BLaER1 treated with 17β-estradiol and CSF1 and Interleukin-3, amounts not matched to agents 10 nM and 100 nM (cell line): ENCODE results near the gene HBA2.
"Not testable (repeated sequence)": the region's sequence is repeated elsewhere in the genome, so short reads cannot be mapped to it uniquely, and the experiment has no call there.

Experiments
- H3K27ac ChIP-seq, 11 experiments: shearing (Covaris generic); formaldehyde crosslinking; 2 replicates each; pipeline ENCODE4 v1.8.1; 2022
- H3K27me3 ChIP-seq, 11 experiments: shearing (Covaris generic); formaldehyde crosslinking; 2 replicates each; pipeline ENCODE4 v1.8.1; 2022
- H3K36me3 ChIP-seq, 11 experiments: shearing (Covaris generic); formaldehyde crosslinking; 2 replicates each; pipeline ENCODE4 v1.8.1; 2022
- H3K4me1 ChIP-seq, 10 experiments: shearing (Covaris generic); formaldehyde crosslinking; 2 replicates each; pipeline ENCODE4 v1.8.1; 2022
- H3K4me2 ChIP-seq, 11 experiments: shearing (Covaris generic); formaldehyde crosslinking; 2 replicates each; pipeline ENCODE4 v1.8.1; 2022
- H3K4me3 ChIP-seq, 10 experiments: shearing (Covaris generic); formaldehyde crosslinking; 2 replicates each; pipeline ENCODE4 v1.8.1; 2022
- H3K9ac ChIP-seq, 11 experiments: shearing (Covaris generic); formaldehyde crosslinking; 2 replicates each; pipeline ENCODE4 v1.8.1; 2022
- H3K9me3 ChIP-seq, 11 experiments: shearing (Covaris generic); formaldehyde crosslinking; replicated peaks in 1 of 11; 2 replicates each; pipeline ENCODE4 v1.8.1; 2022
- H4K20me1 ChIP-seq, 11 experiments: shearing (Covaris generic); formaldehyde crosslinking; 2 replicates each; pipeline ENCODE4 v1.8.1; 2022
- Cebpa-rat ChIP-seq, 11 experiments: shearing (Covaris generic); IDR thresholded peaks; 2 replicates each; pipeline ENCODE4 v1.8.1; 2022

HBA2 gene

DNA sequence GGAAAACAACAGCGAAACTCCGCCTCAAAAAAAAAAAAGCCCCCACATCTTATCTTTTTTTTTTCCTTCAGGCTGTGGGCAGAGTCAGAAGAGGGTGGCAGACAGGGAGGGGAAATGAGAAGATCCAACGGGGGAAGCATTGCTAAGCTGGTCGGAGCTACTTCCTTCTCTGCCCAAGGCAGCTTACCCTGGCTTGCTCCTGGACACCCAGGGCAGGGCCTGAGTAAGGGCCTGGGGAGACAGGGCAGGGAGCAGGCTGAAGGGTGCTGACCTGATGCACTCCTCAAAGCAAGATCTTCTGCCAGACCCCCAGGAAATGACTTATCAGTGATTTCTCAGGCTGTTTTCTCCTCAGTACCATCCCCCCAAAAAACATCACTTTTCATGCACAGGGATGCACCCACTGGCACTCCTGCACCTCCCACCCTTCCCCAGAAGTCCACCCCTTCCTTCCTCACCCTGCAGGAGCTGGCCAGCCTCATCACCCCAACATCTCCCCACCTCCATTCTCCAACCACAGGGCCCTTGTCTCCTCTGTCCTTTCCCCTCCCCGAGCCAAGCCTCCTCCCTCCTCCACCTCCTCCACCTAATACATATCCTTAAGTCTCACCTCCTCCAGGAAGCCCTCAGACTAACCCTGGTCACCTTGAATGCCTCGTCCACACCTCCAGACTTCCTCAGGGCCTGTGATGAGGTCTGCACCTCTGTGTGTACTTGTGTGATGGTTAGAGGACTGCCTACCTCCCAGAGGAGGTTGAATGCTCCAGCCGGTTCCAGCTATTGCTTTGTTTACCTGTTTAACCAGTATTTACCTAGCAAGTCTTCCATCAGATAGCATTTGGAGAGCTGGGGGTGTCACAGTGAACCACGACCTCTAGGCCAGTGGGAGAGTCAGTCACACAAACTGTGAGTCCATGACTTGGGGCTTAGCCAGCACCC lies 2.6 kb downstream of the HBA2 start:
- Histone ChIP-seq H3K27ac (no peak overlapping the region), H3K9ac (no peak overlapping the region), H3K4me2 (peak overlapping the region in 5 of 11 experiments; percentile 0 to 38 (median 4); a peak in 6 of 22 replicates), H3K4me1 (peaks cover 0 to 13% (median 8%) of the 10 kb centered on the region in 10 experiments; a peak in 9 of 20 replicates), H3K27me3 (peaks cover 89 to 93% (median 91%) of the 10 kb centered on the region in 11 experiments), H4K20me1 (peaks cover 0 to 51% (median 36%) of the 10 kb centered on the region in 11 experiments; a peak in 16 of 22 replicates), H3K4me3 (no peak overlapping the region), H3K9me3 (no peaks in the 10 kb centered on the region), H3K36me3 (no peaks in the 10 kb centered on the region)
- no peak for TF ChIP-seq Cebpa-rat (IDR thresholded peaks at IDR 0.05)

GRCh38 chr16:176006-176405 lies 3.3 kb downstream of the HBA2 start:
- Histone ChIP-seq H3K27me3 (peaks cover 89 to 93% (median 91%) of the 10 kb centered on the region in 11 experiments), H4K20me1 (peaks cover 0 to 58% (median 41%) of the 10 kb centered on the region in 11 experiments; a peak in 18 of 22 replicates), H3K4me1 (peaks cover 3 to 18% (median 10%) of the 10 kb centered on the region in 10 experiments; a peak in 18 of 20 replicates)
- H3K4me3 ChIP-seq, H3K27ac ChIP-seq, H3K36me3 ChIP-seq, H3K4me2 ChIP-seq, H3K9ac ChIP-seq, H3K9me3 ChIP-seq: not testable (repeated sequence)

GRCh38 chr16:176477-177382 lies 4.1 kb downstream of the HBA2 start, which contains the start of gene HBA1:
HBA1 (plus strand) TSS chr16:176680; CDS start chr16:176717, 37 bp downstream.
- Histone ChIP-seq H3K27me3 (peaks cover 85 to 92% (median 91%) of the 10 kb centered on the region in 11 experiments), H4K20me1 (peaks cover 0 to 65% (median 48%) of the 10 kb centered on the region in 11 experiments; a peak in 18 of 22 replicates), H3K4me2 (0 out of 22 replicates have a peak within 1 kb of the TSS, but pooled peaks of 1 of the 11 experiments have one; percentile 38), H3K4me1 (peaks cover 6 to 24% (median 15%) of the 10 kb centered on the region in 10 experiments; a peak in 18 of 20 replicates)
- H3K9me3 ChIP-seq, H3K4me3 ChIP-seq, H3K9ac ChIP-seq, H3K27ac ChIP-seq, H3K36me3 ChIP-seq: not testable (repeated sequence)

DNA sequence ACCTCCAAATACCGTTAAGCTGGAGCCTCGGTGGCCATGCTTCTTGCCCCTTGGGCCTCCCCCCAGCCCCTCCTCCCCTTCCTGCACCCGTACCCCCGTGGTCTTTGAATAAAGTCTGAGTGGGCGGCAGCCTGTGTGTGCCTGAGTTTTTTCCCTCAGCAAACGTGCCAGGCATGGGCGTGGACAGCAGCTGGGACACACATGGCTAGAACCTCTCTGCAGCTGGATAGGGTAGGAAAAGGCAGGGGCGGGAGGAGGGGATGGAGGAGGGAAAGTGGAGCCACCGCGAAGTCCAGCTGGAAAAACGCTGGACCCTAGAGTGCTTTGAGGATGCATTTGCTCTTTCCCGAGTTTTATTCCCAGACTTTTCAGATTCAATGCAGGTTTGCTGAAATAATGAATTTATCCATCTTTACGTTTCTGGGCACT lies 4.7 kb downstream of the HBA2 start:
- Histone ChIP-seq H3K4me1 (peaks cover 6 to 24% (median 15%) of the 10 kb centered on the region in 10 experiments; a peak in 18 of 20 replicates), H3K4me3 (no peak overlapping the region), H3K27me3 (peaks cover 80 to 89% (median 86%) of the 10 kb centered on the region in 11 experiments), H4K20me1 (peaks cover 0 to 72% (median 55%) of the 10 kb centered on the region in 11 experiments; a peak in 19 of 22 replicates), H3K9me3 (no peaks in the 10 kb centered on the region), H3K4me2 (no peak overlapping the region), H3K9ac (no peak overlapping the region), H3K36me3 (no peaks in the 10 kb centered on the region), H3K27ac (no peak overlapping the region)
- no peak for TF ChIP-seq Cebpa-rat (IDR thresholded peaks at IDR 0.05)

- no peak overlapping the region for H3K4me2 ChIP-seq
- no peak for TF ChIP-seq Cebpa-rat (IDR thresholded peaks at IDR 0.05)
- H3K4me3 ChIP-seq, result no peak overlapping the region
- H4K20me1 ChIP-seq, result peaks cover 0 to 79% (median 62%) of the 10 kb centered on the region in 11 experiments; a peak in 19 of 22 replicates
- peaks cover 79 to 88% (median 85%) of the 10 kb centered on the region in 11 experiments for H3K27me3 ChIP-seq
- H3K36me3 ChIP-seq, result peaks cover 0 to 6% (median 0%) of the 10 kb centered on the region in 11 experiments; a peak in 2 of 22 replicates
- H3K9ac ChIP-seq, result no peak overlapping the region
- H3K9me3 ChIP-seq, result no peaks in the 10 kb centered on the region
- H3K4me1 ChIP-seq, result peaks cover 6 to 24% (median 16%) of the 10 kb centered on the region in 10 experiments; a peak in 18 of 20 replicates
- H3K27ac ChIP-seq, result no peak overlapping the region
Observed at GRCh38 chr16:177981-178667, 5.4 kb downstream of the HBA2 start.

DNA sequence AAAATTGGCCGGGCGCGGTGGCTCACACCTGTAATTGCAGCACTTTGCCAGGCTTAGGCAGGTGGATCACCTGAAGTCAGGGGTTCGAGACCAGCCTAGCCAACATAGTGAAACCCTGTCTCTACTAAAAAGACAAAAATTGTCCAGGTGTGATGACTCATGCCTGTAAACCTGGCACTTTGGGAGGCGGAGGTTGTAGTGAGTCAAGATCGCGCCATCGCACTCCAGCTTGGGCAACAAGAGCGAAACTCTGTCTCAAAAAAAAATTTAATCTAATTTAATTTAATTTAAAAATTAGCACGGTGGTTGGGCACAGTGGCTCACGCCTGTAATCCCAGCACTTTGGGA lies 6.0 kb downstream of the HBA2 start:
- Histone ChIP-seq H3K9ac (no peak overlapping the region), H3K4me1 (peaks cover 6 to 24% (median 18%) of the 10 kb centered on the region in 10 experiments; a peak in 18 of 20 replicates), H3K27ac (no peak overlapping the region), H3K27me3 (peaks cover 74 to 82% (median 80%) of the 10 kb centered on the region in 11 experiments), H4K20me1 (peaks cover 0 to 81% (median 66%) of the 10 kb centered on the region in 11 experiments; a peak in 19 of 22 replicates), H3K4me3 (no peak overlapping the region), H3K4me2 (no peak overlapping the region), H3K36me3 (peaks cover 0 to 11% (median 0%) of the 10 kb centered on the region in 11 experiments; a peak in 3 of 22 replicates), H3K9me3 (no peaks in the 10 kb centered on the region)
- no peak for TF ChIP-seq Cebpa-rat (IDR thresholded peaks at IDR 0.05)

- H3K27ac ChIP-seq, result no peak overlapping the region
- peaks cover 6 to 22% (median 18%) of the 10 kb centered on the region in 10 experiments; a peak in 18 of 20 replicates for H3K4me1 ChIP-seq
Observed at GRCh38 chr16:179211-180092, 6.8 kb downstream of the HBA2 start.

More at GRCh38 chr16:179211-180092, 6.8 kb downstream of the HBA2 start:
- H4K20me1 ChIP-seq, result peaks cover 0 to 85% (median 71%) of the 10 kb centered on the region in 11 experiments; a peak in 19 of 22 replicates
- H3K4me3 ChIP-seq, result no peak overlapping the region
- no peaks in the 10 kb centered on the region for H3K9me3 ChIP-seq
- peaks cover 4 to 19% (median 6%) of the 10 kb centered on the region in 11 experiments; a peak in 15 of 22 replicates for H3K36me3 ChIP-seq
- TF ChIP-seq Cebpa-rat (IDR thresholded peaks at IDR 0.05), result no peak
- no peak overlapping the region for H3K9ac ChIP-seq
- H3K27me3 ChIP-seq, result peaks cover 66 to 74% (median 72%) of the 10 kb centered on the region in 11 experiments
- no peak overlapping the region for H3K4me2 ChIP-seq
